ENCODE results near the gene OPN4.

DNA sequence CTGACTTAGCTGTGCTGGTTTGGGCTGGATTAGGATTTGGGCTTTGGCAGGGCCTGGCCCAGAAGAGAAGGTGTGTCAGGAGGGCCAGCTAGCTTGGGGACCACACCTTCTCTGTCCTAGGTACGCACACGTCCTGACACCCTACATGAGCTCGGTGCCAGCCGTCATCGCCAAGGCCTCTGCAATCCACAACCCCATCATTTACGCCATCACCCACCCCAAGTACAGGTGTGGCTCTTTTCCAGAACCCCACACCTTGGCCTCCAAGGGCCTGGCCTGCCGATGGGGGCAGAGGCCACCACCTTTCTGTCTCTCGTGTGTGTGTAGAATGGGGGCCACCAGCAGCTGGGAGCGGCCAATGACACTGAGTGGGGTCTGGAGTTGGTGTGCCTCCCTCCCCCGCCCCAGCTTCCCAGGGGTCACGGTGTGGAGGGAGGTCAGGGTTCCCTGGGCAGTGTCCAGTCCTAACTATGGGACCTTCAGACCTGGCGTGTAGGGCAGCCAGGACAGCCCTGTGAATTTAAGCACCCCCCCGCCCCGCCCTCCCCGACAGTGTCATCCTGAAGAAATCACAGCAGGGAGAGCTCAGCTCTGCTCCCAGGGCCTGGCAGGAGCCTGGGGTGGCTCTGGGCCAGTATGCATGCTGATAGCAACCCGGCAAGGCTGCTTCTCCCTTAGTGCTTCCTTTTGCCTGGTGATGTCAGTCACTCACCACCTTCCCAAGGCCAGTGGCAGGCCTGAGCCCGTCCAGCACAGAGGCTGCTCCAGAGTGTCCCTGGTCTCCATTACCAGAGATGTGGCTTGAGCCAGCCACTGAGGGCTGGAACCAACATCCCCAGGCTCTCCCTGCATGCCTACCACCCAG lies 7.0 kb downstream of the OPN4 start:
- no peak for TF ChIP-seq EGR1 (IDR thresholded peaks at IDR 0.05)
- TF ChIP-seq YY1 (IDR thresholded peaks at IDR 0.05; ENCODE audit: low read depth): no peak
- no peak for TF ChIP-seq CEBPB (IDR thresholded peaks at IDR 0.05)
- TF ChIP-seq EP300 (IDR thresholded peaks at IDR 0.05; ENCODE audit: borderline replicate concordance): no peak
- TF ChIP-seq RAD21 (IDR thresholded peaks at IDR 0.05; ENCODE audit: low read depth): no peak; the same call in 1 of the 2 replicates
- no peak for TF ChIP-seq ZBTB7A (IDR thresholded peaks at IDR 0.05; ENCODE audit: low read depth)
